ENCODE measurements around the gene TIGD7. TPM values are rescaled to one million over a fixed set of nuclear protein-coding genes. Genes with fewer than 3 reads are reported as not detected.
A peak's percentile ranks its signal among the peaks of the same experiment; 100 is the strongest.

The TIGD7 gene
- total RNA-seq, 1 experiment from 2014 or later, result 0.49 TPM

GRCh38 chr16:3282730-3283542 is 22.3 kb downstream of the TIGD7 start, which contains the start of gene ZNF263 (continued):
- TF ChIP-seq SIN3A (IDR thresholded peaks at IDR 0.05; ENCODE audit: low read depth) (no peak), FOSL1 (IDR thresholded peaks at IDR 0.05; ENCODE audit: low read depth) (no peak), ZFX (IDR thresholded peaks at IDR 0.05) (no peak), EGR1 (IDR thresholded peaks at IDR 0.05; ENCODE audit: low read depth) (no peak), SP1 (IDR thresholded peaks at IDR 0.05; ENCODE audit: low read depth) (peak; percentile 83), TCF7L2 (IDR thresholded peaks at IDR 0.05; ENCODE audit: borderline replicate concordance, extremely low read depth, insufficient read depth, insufficient read length) (peak; percentile 67)

- Histone ChIP-seq H4K20me1 (ENCODE audit: insufficient read depth) (no peaks in the 10 kb centered on the region), H3K9me3 (ENCODE audit: control insufficient read depth in 1 of 2, insufficient read depth in 1 of 2, low read depth in 1 of 2, low read length in 2 of 2) (no peaks in the 10 kb centered on the region; a peak in 1 of 4 replicates), H3K79me2 (ENCODE audit: insufficient read depth, low read length) (peaks cover 38% of the 10 kb centered on the region), H3K4me1 (ENCODE audit: control insufficient read depth in 1 of 2, insufficient read depth in 2 of 2, low read length in 2 of 2) (peaks cover 8 to 21% of the 10 kb centered on the region in 2 experiments; a peak in 2 of 4 replicates), H3K27me3 (ENCODE audit: insufficient read depth, low read length) (peaks cover 4% of the 10 kb centered on the region; the same call in 1 of the 2 replicates), H2AFZ (ENCODE audit: low read depth, low read length, poor library complexity, severe bottlenecking) (peak overlapping the region; percentile 59), H3K4me3 (replicated peaks in 1 of 2; ENCODE audit: low read depth in 1 of 2, low read length in 2 of 2) (peak overlapping the region; percentile 69 to 91), H3K4me2 (ENCODE audit: low read length) (peak overlapping the region; percentile 99), H3K36me3 (ENCODE audit: control insufficient read depth in 1 of 2, insufficient read depth in 2 of 2, low read length in 2 of 2) (peaks cover 12 to 25% of the 10 kb centered on the region in 2 experiments), H3K9me2 (ENCODE audit: insufficient read depth) (no peaks in the 10 kb centered on the region), H3K27ac (ENCODE audit: low read depth, low read length) (peak overlapping the region; percentile 96), H3K9ac (ENCODE audit: low read length) (peak overlapping the region; percentile 83)
- ChIA-PET CTCF (interaction anchor here (2.3 kb wide), 1 partner anchor 15 kb away, joined by 15 read pairs; no protein-coding TSS in a partner anchor), RAD21 (ENCODE audit: low non-redundant PET in 1 of 2, low total read pairs in 2 of 2, uncharacterized antibody in 2 of 2, unreplicated experiment in 2 of 2) (interaction anchor here in 1 of 2 experiments (0.7 kb wide), 1 partner anchor 219 kb away, joined by 3 read pairs; the partner anchor contains the start of gene CLUAP1), POLR2A (interaction anchor here (0.9 to 1.4 kb wide), 3 partner anchors 15 to 119 kb away, joined by 3 to 7 read pairs (median 4); partner anchors contain the start of genes ZNF174 and ZSCAN32)
- ATAC-seq (peak; percentile 63), DNase-seq (ENCODE audit: low read depth, low spot score) (no peak)
- intact Hi-C loops (cut with micrococcal nuclease), result loop anchor here (2.0 kb wide), 1 partner anchor 17 kb away; no protein-coding TSS in a partner anchor
- TSS peak; percentile 88 for BruUV-seq (replicated peaks)
- no peak for TF ChIP-seq ELF1 (IDR thresholded peaks at IDR 0.05; ENCODE audit: borderline replicate concordance, low read depth)
- no peak for TF ChIP-seq CBX3 (IDR thresholded peaks at IDR 0.05; ENCODE audit: low read depth)
- TF ChIP-seq EGR1 (IDR thresholded peaks at IDR 0.05; ENCODE audit: low read depth), result no peak
- no peak for TF ChIP-seq REST (IDR thresholded peaks at IDR 0.05; ENCODE audit: low read depth)
- TF ChIP-seq CEBPB (IDR thresholded peaks at IDR 0.05; ENCODE audit: low read depth), result no peak
- TF ChIP-seq YY1 (IDR thresholded peaks at IDR 0.05; ENCODE audit: extremely low read depth, insufficient replicate concordance, low read depth, low read length), result no peak
- no peak for TF ChIP-seq CTCF (IDR thresholded peaks at IDR 0.05 in 2 of 3, conservative IDR thresholded peaks at IDR 0.05 in 1 of 3; ENCODE audit: borderline replicate concordance in 1 of 3, insufficient read depth in 1 of 3, low read depth in 2 of 3, low read length in 2 of 3)
- TF ChIP-seq ATF3 (IDR thresholded peaks at IDR 0.05), result no peak
- no peak for TF ChIP-seq ZNF274 (IDR thresholded peaks at IDR 0.05; ENCODE audit: low read depth, low read length)
- TF ChIP-seq FOSL1 (IDR thresholded peaks at IDR 0.05; ENCODE audit: low read depth), result no peak
Measured at GRCh38 chr16:3282103-3282729, 23.0 kb downstream of the TIGD7 start.

Measured in HCT116 (cell line).